HepG2 (cell line): ENCODE results near the gene UQCRC1. TPM values are rescaled to one million over a fixed set of nuclear protein-coding genes. Genes with fewer than 3 reads are reported as not detected.

Experiments used
- ATAC-seq: fragments of 200-7000 bp; cut with Tn5 transposase; 3 replicates; pipeline ENCODE4 v1.9.1; 2020; ENCODE audit warnings: mild to moderate bottlenecking, moderate library complexity
- BruUV-seq: library from RNA; stranded (reverse); fragments of 400-500 nt; replicated peaks from 2 replicates; lab custom pipeline; 2021; lab: Mats Ljungman, UMichigan
- CTCF ChIA-PET: fragments of 300-600 bp; formaldehyde crosslinking; extraction: SDS; loops from one replicate; lab custom pipeline; 2021; ENCODE audit warnings: low total read pairs, inconsistent platforms, low intra/inter-chr PET ratio; lab: Yijun Ruan, JAX
- POLR2A ChIA-PET: fragments of 350-600 bp; sonication (Branson Sonifier 250); formaldehyde crosslinking; loops from one replicate; lab custom pipeline; 2020; ENCODE audit warnings: antibody characterized with exemption, inconsistent platforms; lab: Yijun Ruan, JAX
- DNase-seq: peaks from one replicate; pipeline ENCODE4 v3.0.0-alpha.2; 2015; ENCODE audit warnings: low spot score
- FAIRE-seq: peaks from 3 replicates; lab custom pipeline; 2011; peaks lifted over from hg19 to GRCh38; lab: Jason Lieb, UNC
- H2AFZ ChIP-seq: one replicate; pipeline ENCODE4 v1.6.1; 2011; ENCODE audit warnings: low read length, inconsistent platforms
- H3K27ac ChIP-seq: fragments of 300-600 bp; 3 replicates; pipeline ENCODE4 v1.8.0; 2011; ENCODE audit warnings: mixed run types, mild to moderate bottlenecking, mixed read lengths, low read length, inconsistent platforms; ENCODE audit not compliant: insufficient read depth; ENCODE audit errors: extremely low read length
- H3K27me3 ChIP-seq, 2 experiments: fragments of 200-600 bp in 1 of 2; 2 replicates in 1 of 2; 3 replicates in 1 of 2; pipeline versions ENCODE4 v1.6.0 to v1.8.0; 2011; ENCODE audit warnings: low read length in 2 of 2, mild to moderate bottlenecking in 2 of 2, moderate library complexity in 2 of 2, inconsistent platforms in 1 of 2; ENCODE audit not compliant: insufficient read depth in 2 of 2, control insufficient read depth in 1 of 2
- H3K36me3 ChIP-seq, 2 experiments: fragments of 200-600 bp in 1 of 2; replicated peaks in 1 of 2; 2 replicates in 1 of 2; 3 replicates in 1 of 2; pipeline versions ENCODE4 v1.5.1 to v1.8.0; 2011; ENCODE audit warnings: low read length in 2 of 2, inconsistent platforms in 1 of 2; ENCODE audit not compliant: insufficient read depth in 2 of 2, control insufficient read depth in 1 of 2
- H3K4me1 ChIP-seq: 2 replicates; pipeline ENCODE4 v1.5.1; 2012; ENCODE audit warnings: low read length, inconsistent platforms; ENCODE audit not compliant: insufficient read depth
- H3K4me2 ChIP-seq: 2 replicates; pipeline ENCODE4 v1.6.0; 2011; ENCODE audit warnings: low read depth, low read length, inconsistent platforms
- H3K4me3 ChIP-seq, 3 experiments: fragments of 200-600 bp in 1 of 3; sonication (generic), shearing (Covaris generic) in 1 of 3; replicated peaks in 1 of 3; 2 replicates each; pipeline ENCODE4 v1.5.1; 2011 to 2016; ENCODE audit warnings: low read length in 3 of 3, inconsistent platforms in 2 of 3, low read depth in 2 of 3, mild to moderate bottlenecking in 2 of 3, control low read depth in 1 of 3, mixed read lengths in 1 of 3; ENCODE audit not compliant: insufficient read depth in 1 of 3
- H3K79me2 ChIP-seq: one replicate; pipeline ENCODE4 v1.6.1; 2011; ENCODE audit warnings: low read length, inconsistent platforms; ENCODE audit not compliant: insufficient read depth
- H3K9ac ChIP-seq: 2 replicates; pipeline ENCODE4 v1.6.0; 2011; ENCODE audit warnings: mild to moderate bottlenecking, low read depth, low read length, inconsistent platforms; ENCODE audit not compliant: insufficient read depth
- H3K9me3 ChIP-seq: 2 replicates; pipeline ENCODE4 v1.5.1; 2012; ENCODE audit warnings: mild to moderate bottlenecking, low read length
- H4K20me1 ChIP-seq: 2 replicates; pipeline ENCODE4 v1.6.0; 2011; ENCODE audit warnings: inconsistent platforms, mild to moderate bottlenecking, low read length, moderate library complexity; ENCODE audit not compliant: insufficient read depth
- ATM ChIP-seq: fragments of 450-650 bp; IDR thresholded peaks from 2 replicates; pipeline ENCODE4 v1.7.1; 2017; ENCODE audit warnings: mild to moderate bottlenecking, borderline replicate concordance
- ETV5 ChIP-seq: IDR thresholded peaks from 2 replicates; pipeline ENCODE4 v1.6.1; 2018; ENCODE audit warnings: missing biosample characterization, missing genetic modification reagents, inconsistent platforms, borderline replicate concordance
- HOXA9 ChIP-seq: sonication (generic); formaldehyde crosslinking; IDR thresholded peaks from 2 replicates; pipeline ENCODE4 v1.8.1; 2022; ENCODE audit warnings: missing genetic modification reagents, mild to moderate bottlenecking, moderate library complexity, borderline replicate concordance
- JDP2 ChIP-seq: sonication (generic); formaldehyde crosslinking; IDR thresholded peaks from 2 replicates; pipeline ENCODE4 v1.8.1; 2022; ENCODE audit warnings: missing genetic modification reagents, borderline replicate concordance
- LCORL ChIP-seq, 2 experiments: fragments of 450-650 bp in 1 of 2; sonication (generic) in 1 of 2; formaldehyde crosslinking in 1 of 2; IDR thresholded peaks; 2 replicates each; pipeline versions ENCODE4 v1.5.0 to v1.6.1; 2017 to 2020; ENCODE audit warnings: antibody characterized with exemption in 1 of 2, missing genetic modification reagents in 1 of 2
- MIER3 ChIP-seq: IDR thresholded peaks from 2 replicates; pipeline ENCODE4 v1.6.1; 2016; ENCODE audit warnings: missing compliant biosample characterization, borderline replicate concordance
- NFE2L2 ChIP-seq: fragments of 150-350 bp; IDR thresholded peaks from 2 replicates; pipeline ENCODE4 v1.6.1; 2014; ENCODE audit warnings: low read length
- SYNCRIP ChIP-seq: fragments of 200-400 bp; formaldehyde crosslinking; IDR thresholded peaks from 2 replicates; pipeline ENCODE4 v1.6.1; 2018; ENCODE audit warnings: mild to moderate bottlenecking, low read depth, low read length; ENCODE audit not compliant: insufficient read depth
- ZFP82 ChIP-seq: sonication (generic); formaldehyde crosslinking; IDR thresholded peaks from 2 replicates; pipeline ENCODE4 v1.5.1; 2020; ENCODE audit warnings: mild to moderate bottlenecking, missing genetic modification reagents, borderline replicate concordance
- ZMYM4 ChIP-seq: sonication (generic); formaldehyde crosslinking; IDR thresholded peaks from 2 replicates; pipeline ENCODE4 v1.8.1; 2023; ENCODE audit warnings: mild to moderate bottlenecking, missing genetic modification reagents
- ZNF256 ChIP-seq: sonication (generic); formaldehyde crosslinking; conservative IDR thresholded peaks from 2 replicates; pipeline ENCODE4 v1.4.0; 2020; ENCODE audit warnings: missing genetic modification reagents
- ZNF768 ChIP-seq: sonication (generic); formaldehyde crosslinking; IDR thresholded peaks from 2 replicates; pipeline ENCODE4 v1.4.0; 2020; ENCODE audit warnings: missing genetic modification reagents
- WGBS: methylation state at CpG from one replicate; pipeline ENCODE4 v1.1.6; 2017; ENCODE audit warnings: low lambda C conversion rate; 5-methylcytosine and 5-hydroxymethylcytosine counted together
- in situ Hi-C: cut with HindIII; loops from 2 replicates; pipeline ENCODE4 v1.10.0; 2017; ENCODE audit warnings: low pct_unique_long_range_greater_than_20kb; ENCODE audit not compliant: extremely low pct_ligation_motif_present
- intact Hi-C: fragments of 100-400 bp; cut with micrococcal nuclease; formaldehyde crosslinking; loops from one replicate; pipeline ENCODE4 v1.10.0; 2022; ENCODE audit not compliant: unreplicated experiment
- polyA plus RNA-seq, 8 experiments: library from polyadenylated mRNA; depleted of rRNA in 3 of 8; stranded (reverse) in 7 of 8; unstranded in 1 of 8; fragments of >200 nt; fragmentation: Illumina TruSeq in 4 of 8; extraction: Trizol in 4 of 8; gene quantifications; 2 replicates each; pipeline versions ENCODE4 v1.2.1 to v1.2.3, GENCODE V29; 2011 to 2016; ENCODE audit warnings: low read depth in 4 of 8, missing spikeins in 1 of 8, mixed read lengths in 1 of 8; ENCODE audit not compliant: insufficient read depth in 1 of 8
- total RNA-seq, 5 experiments: library from RNA; depleted of rRNA; stranded (reverse); fragments of >200 nt; fragmentation: Illumina TruSeq; extraction: Trizol; gene quantifications; 2 replicates each; pipeline ENCODE4 v1.2.3, GENCODE V29; 2016; ENCODE audit warnings: low read depth in 1 of 5
- TF ChIP-seq, protein P1 (sequence below): sonication (generic); formaldehyde crosslinking; IDR thresholded peaks from 2 replicates; pipeline ENCODE4 v1.4.0; 2020; ENCODE audit warnings: missing genetic modification reagents, mild to moderate bottlenecking, borderline replicate concordance
- TF ChIP-seq, protein P2 (sequence below): sonication (generic); formaldehyde crosslinking; IDR thresholded peaks from 2 replicates; pipeline ENCODE4 v1.9.0; 2021; ENCODE audit warnings: missing genetic modification reagents, borderline replicate concordance

UQCRC1 gene
- total and polyA plus RNA-seq, 2 of the 13 experiments (the other 11 are each of a cell fraction or from before 2014, with no cell fraction given) = 316 to 680 TPM

DNA sequence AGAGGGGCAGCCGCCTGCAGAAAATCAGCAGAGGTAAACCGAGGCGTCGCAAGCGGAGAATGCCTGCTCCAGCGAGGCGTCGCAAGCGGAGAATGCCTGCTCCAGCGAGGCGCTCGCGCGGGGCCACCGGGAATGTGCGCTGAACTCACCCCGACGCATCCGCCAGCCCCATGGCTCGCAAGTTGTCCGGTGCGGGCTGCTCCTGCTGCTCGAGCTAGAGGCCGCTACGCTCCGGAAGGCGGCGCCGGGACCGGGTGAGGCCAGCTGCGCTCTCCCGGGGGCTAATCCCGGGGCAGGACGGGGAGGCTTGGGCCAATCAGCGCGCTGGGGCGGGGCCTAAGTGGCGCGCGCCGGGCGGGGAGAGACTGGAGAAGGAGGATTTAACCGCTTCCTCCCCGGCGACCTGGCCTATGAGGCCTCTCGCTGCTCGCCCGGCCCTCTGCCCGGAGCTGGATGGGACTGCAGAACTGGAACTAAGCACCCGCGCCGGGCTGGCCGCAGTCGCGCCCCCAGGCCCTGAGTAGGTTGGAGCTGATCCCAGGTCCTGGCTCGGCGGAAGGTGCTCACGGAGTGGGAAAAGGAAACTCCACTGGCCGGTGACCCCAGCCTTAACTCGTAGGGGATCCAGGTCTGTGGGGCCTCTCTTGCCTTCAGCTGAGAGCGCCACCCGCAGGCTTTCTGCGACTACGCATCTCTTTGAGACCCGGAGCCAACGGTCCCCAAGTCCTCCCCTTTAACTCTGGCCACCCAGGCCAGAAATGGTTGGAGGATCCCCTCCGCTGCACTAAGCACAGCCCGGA lies 26.0 kb upstream of the UQCRC1 start, which contains the start of gene SLC26A6:
Gene SLC26A6, minus strand, starts transcription at position 240 of the 800 bp plus-strand sequence. Its CDS starts 68 bp downstream, at position 172.
- in situ Hi-C loops = no loop called here
- H3K9me3 ChIP-seq = no peaks in the 10 kb centered on the region
- peak within 1 kb of the TSS; percentile 71 to 96 (median 93) for H3K4me3 ChIP-seq
- intact Hi-C loops = loop anchor here (1.0 to 2.0 kb wide), 3 partner anchors 17 to 79 kb away; partner anchors contain the start of genes PFKFB4 and UQCRC1
- WGBS = 0% methylated on average over 5 of the region's 68 CpGs
- peaks cover 8 to 33% of the 10 kb centered on the region in 2 experiments; a peak in 4 of 5 replicates for H3K36me3 ChIP-seq
- H3K9ac ChIP-seq = peak within 1 kb of the TSS; percentile 83
- FAIRE-seq (peak; percentile 62), ATAC-seq (peak; percentile 91), DNase-seq (peak; percentile 93)
- H3K27me3 ChIP-seq = no peaks in the 10 kb centered on the region; a peak in 1 of 5 replicates
- H3K4me1 ChIP-seq = peaks cover 64% of the 10 kb centered on the region
- no peak within 1 kb of the TSS for H2AFZ ChIP-seq
- H3K27ac ChIP-seq = peak within 1 kb of the TSS; percentile 74
- no peaks in the 10 kb centered on the region for H4K20me1 ChIP-seq
- BruUV-seq = TSS peak; percentile 70
- H3K79me2 ChIP-seq = peaks cover 43% of the 10 kb centered on the region
- POLR2A ChIA-PET = interaction anchor here (0.7 to 4.8 kb wide), 25 partner anchors 11 to 395 kb away, joined by 3 to 140 read pairs (median 6); partner anchors contain the start of genes CCDC51, CELSR3, COL7A1 and IP6K2
- H3K4me2 ChIP-seq = peak within 1 kb of the TSS; percentile 88
- CTCF ChIA-PET = interaction anchor here (2.2 kb wide), 1 partner anchor 26 kb away, joined by 13 read pairs; the partner anchor contains the start of gene UQCRC1
- TF ChIP-seq, protein P1, sequence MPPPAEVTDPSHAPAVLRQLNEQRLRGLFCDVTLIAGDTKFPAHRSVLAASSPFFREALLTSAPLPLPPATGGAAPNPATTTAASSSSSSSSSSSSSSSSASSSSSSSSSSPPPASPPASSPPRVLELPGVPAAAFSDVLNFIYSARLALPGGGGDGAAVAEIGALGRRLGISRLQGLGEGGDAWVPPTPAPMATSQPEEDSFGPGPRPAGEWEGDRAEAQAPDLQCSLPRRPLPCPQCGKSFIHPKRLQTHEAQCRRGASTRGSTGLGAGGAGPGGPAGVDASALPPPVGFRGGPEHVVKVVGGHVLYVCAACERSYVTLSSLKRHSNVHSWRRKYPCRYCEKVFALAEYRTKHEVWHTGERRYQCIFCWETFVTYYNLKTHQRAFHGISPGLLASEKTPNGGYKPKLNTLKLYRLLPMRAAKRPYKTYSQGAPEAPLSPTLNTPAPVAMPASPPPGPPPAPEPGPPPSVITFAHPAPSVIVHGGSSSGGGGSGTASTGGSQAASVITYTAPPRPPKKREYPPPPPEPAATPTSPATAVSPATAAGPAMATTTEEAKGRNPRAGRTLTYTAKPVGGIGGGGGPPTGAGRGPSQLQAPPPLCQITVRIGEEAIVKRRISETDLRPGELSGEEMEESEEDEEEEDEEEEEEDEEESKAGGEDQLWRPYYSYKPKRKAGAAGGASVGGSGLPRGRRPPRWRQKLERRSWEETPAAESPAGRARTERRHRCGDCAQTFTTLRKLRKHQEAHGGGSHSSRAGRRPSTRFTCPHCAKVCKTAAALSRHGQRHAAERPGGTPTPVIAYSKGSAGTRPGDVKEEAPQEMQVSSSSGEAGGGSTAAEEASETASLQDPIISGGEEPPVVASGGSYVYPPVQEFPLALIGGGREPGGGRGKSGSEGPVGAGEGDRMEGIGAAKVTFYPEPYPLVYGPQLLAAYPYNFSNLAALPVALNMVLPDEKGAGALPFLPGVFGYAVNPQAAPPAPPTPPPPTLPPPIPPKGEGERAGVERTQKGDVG (CRISPR knock-in tag) = peak; percentile 88; the same call in 1 of the 2 replicates
- TF ChIP-seq NFE2L2 (no peak), ATM (no peak), MIER3 (CRISPR knock-in tag) (no peak), ZMYM4 (peak; percentile 79), ZNF768 (CRISPR knock-in tag) (peak; percentile 43; the same call in 1 of the 2 replicates), ZNF256 (CRISPR knock-in tag) (peak; percentile 65; the same call in 1 of the 2 replicates), LCORL (IDR thresholded peaks at IDR 0.05) (no peak), LCORL (CRISPR knock-in tag; IDR thresholded peaks at IDR 0.05) (no peak; the same call in 1 of the 2 replicates), HOXA9 (0 out of 2 replicates have a peak, but pooled peaks have one; percentile 22), JDP2 (CRISPR knock-in tag) (no peak; the same call in 1 of the 2 replicates), ETV5 (CRISPR knock-in tag) (peak; percentile 75), SYNCRIP (no peak), ZFP82 (CRISPR knock-in tag) (peak; percentile 52; the same call in 1 of the 2 replicates)
- TF ChIP-seq, protein P2, sequence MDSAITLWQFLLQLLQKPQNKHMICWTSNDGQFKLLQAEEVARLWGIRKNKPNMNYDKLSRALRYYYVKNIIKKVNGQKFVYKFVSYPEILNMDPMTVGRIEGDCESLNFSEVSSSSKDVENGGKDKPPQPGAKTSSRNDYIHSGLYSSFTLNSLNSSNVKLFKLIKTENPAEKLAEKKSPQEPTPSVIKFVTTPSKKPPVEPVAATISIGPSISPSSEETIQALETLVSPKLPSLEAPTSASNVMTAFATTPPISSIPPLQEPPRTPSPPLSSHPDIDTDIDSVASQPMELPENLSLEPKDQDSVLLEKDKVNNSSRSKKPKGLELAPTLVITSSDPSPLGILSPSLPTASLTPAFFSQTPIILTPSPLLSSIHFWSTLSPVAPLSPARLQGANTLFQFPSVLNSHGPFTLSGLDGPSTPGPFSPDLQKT = no peak
